T-helper 2 cell (primary cell): ENCODE measurements around the gene TRAPPC3.
A peak's percentile ranks its signal among the peaks of the same experiment; 100 is the strongest.

ENCODE experiments used
- DNase-seq, 5 experiments: peaks; one replicate each; pipeline versions ENCODE4 v3.0.0 to v3.0.0-alpha.2; 2012 to 2022

The TRAPPC3 gene

DNA sequence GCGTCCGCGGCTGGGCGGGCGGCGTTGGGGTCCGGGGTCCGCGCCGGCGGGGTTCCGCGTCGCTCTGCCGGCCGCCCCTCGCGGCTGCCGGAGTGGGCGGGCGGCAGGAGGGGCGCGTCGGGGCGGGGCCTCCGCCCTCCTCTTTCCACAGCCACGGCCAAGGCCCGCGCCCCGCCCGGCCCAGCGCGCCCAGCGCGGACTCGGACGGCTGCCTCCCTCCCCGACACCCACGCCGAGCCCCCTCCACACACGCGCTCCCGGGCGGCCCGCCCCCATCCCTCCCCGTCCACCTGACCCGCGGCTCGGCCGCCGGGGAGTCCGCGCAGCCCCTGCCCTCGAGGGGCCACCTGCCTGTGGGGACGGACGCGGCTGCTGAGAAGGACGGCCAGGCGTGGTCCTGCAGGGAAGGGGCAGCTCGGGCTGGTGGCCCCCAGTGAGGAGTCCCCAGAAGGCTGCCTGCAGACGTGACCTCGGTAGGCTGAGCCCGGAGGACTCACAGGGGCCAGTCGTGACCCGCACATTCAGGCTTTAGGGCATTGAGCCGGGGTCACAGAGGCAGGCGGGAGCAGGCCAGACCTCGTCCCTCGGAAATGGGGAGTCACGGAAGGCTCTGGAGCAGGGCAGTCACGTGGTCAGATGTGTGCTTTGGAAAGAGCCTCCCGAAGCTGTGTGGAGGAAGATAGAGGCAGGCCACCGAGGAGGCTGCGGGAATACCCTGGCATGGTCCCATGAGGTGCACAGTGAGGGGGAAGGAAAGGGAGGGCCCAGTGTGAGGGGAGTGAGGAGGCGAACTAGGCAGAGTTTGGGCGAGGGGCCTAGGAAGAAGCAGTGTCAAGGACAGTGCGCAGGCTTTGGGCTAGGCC, 23.9 kb downstream of the TRAPPC3 start, which contains the start of gene COL8A2:
COL8A2 (minus strand) TSS at position 94 of the 863 bp plus-strand sequence. CDS start 24,980 bp downstream, outside the sequence.
- no peak for DNase-seq

DNA sequence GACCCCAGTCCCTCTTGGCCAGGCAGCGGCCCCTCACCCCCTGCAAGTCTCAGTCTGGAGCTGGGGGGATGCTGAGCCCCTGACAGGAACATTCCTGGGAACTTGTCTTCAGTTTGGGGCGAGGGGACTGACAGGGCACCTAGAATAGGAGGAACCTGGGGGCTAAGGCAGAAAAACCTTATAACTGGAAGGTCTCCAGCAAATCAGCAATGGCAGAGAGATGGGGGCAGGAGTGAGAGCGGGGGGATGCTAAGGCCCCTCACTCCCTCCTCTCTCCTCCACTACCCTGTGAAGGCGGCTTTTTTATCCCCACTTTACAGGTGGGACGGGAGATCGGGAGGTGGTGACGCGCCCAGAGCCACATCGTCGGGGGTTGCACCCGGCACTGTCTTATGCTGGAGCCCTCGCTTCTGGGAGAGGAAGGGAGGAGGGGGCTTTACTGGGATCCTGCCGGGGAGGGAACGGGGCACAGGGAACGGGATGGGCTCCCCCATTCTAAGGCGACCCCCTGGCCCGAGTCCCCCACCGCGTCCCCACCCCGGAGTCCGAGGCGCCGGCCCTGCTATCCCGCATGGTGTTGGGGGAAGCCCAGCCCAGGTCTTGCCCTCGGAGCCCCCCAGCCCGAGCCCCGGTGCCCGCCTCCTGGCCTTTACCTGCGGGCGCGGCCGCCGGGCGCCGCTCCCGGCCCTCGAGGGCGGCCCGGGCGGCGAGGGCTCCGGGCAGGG, 24.7 kb downstream of the TRAPPC3 start:
- no peak for DNase-seq

DNA sequence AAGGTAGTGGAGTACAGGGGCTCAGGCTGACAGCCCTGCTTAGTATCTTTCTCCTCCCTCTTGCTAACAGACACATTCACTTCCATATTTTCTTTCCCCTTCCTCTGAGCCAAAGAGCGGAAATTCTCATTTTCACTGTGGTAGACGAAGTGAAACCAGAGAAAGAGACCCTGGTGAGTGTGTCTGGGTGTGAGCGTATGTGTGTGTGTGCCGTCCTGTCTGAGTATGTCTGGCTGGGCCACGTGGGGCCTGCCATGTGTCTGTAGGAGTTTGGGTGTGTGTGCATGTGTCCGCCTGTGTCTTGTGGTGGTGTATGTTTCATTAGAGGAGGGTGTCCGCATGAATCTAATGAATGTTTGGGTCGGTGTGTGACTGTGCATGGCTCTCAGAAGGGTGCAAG, 25.9 kb downstream of the TRAPPC3 start:
- DNase-seq = peak in 1 of 5 experiments; percentile 43

DNA sequence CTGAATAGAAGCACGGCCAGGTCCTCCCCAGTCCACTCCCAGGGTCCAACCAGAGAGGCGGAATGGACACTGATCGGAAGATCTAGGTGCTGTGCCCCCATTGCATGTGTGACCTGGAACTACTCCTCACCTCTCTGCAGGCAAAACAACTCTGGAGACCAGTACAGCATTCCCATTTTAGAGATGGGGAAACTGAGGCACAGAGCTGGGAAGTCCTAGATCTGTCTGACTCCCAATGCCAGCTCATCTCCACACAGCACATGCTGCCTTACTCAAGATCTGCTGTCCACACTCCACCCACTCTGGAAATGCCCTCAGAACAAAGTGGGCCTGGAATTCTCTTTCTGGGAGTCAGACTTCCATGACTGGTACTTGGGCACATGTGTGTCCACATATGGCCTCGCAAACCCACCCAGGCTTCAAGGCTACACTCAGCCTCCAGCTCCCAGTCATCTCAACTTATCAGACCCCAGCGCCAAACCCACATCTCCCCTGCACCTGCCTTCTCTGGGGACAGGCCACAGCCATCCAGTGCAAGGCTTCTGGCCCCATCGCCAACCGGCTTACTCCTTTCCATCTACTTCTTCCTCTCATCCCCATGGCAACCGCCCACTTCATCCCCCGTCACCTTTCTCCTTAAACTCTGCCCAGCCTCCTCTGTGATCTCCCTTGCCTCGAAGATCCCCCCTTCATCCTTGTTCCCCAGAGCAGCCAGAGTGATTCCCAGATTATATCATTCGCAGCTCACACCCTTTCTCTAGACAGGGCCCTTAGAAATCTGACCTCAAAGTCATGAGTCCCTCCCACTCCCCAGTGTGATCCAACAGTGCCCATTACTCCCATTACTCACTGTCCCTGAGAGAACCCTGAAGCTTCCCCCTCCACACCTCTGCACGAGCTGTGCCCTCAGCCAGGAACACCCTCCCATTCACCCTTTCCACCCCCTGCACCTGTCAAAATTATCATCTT, 26.9 kb downstream of the TRAPPC3 start:
- DNase-seq = no peak

DNA sequence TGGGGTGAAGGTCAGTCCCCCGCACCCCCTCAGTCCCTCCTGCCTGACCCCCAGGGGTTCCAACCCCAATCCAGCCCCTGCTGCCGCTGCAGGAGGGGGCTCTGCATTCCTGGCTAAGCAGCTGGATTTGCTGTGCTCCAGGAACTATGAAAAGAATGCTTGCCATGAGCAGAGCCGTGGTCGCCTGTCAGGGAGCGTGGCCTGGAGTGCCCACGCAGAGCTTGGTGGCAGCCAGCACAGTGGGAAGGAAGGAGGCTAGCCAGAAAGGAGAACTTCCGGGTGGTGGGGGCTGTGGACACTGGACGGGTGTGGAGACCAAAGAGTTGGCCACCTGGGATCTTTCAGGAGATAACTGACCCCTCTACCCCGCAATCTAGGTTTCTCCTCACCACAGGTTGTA, 29.8 kb downstream of the TRAPPC3 start:
- DNase-seq = no peak

DNA sequence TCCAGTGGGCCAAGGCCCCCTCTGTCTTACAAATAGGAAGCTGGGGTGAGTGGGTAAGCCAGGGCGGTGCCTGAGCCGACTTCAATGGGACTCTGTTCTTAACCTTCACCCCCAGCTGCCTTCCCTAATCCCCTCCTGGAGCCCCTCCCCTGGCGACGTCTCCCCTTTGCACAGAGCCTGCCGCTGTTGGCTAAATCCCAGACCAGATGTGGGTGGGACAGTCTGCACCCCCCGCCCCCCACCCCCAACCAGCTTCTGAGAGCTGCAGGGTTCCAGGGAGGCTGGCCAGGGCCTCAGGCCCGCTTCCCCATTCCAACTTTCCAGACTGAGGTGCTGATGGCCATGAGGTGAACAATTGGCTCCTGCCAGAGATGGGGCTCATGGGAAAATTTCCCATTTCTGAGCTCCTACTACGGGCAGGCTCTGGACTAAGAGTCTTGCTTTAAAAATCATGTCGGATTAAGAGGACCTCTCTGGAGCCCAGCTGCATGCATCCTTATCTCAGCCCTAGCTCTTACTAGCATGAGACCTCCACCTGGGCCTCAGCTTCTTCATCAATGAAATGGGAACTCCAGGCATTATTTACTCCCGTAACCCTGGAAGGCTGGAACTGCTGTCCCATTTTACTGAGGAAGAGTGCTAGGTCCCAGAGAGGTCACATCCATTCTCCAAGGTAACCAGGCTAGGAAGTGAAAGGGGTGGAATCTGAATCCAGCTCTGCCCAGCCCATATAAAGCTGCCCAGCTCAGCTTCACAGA, 30.7 kb downstream of the TRAPPC3 start:
- no peak for DNase-seq

DNA sequence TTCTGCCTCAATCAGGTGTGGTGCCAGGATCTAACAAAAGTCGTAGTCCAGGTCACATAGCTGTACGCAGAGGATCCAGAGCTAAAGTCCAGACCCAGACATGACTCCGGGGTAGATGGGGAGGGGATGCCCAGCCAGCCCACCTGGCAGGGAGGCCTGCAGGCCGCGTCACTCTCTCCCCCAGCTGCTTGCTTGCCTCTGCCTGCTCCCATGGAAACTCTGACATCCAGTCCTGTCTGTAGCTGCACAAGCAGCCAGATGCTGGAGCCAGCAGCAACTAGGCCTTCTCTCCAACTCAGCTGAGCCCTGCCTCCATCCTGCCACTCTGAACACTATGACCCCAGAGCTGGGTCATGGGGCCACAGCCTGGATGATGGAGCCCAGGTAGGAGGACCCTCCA, 32.4 kb downstream of the TRAPPC3 start:
- no peak for DNase-seq

DNA sequence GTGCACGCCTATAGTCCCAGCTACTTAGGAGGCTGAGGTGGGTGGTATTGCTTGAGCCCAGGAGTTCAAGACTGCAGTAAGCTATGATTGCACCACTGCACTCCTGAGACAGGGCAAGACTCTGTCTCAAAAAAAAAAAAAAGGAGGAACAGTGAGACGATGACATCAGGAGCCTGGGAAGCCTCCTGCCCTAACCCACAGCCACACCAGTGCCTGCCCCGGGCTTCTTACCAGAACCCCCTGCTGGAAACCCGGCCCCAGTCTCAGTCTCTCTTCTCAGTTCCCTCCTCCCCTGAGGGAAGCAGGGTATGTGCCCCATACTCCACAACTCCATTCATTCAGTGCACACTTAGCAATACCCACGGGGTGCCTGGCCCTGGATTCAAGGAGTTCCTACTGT, 33.4 kb downstream of the TRAPPC3 start:
- DNase-seq = no peak

DNA sequence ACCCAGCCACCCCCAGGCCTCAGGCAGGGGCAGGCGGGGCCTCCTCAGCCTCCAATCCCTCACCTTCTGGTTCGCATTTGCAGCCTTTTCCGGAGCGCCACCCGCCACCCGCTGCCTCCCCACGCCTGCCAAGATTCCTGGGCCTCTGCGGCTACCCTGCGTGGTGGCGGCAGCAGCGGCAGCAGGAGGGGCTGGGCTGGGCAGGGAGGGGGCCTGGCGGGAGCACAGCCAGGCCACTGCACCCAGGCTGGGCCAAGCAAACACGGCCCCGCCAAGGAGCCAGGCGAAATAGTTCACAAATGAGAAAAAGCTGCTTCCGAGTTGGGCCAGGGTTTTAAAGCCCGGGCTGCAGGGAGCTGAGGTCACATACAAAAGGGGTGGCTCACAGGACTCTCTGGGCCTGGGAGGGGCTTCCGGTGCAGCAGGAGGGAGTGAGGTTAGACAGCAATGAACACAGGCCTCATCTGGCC, 34.1 kb downstream of the TRAPPC3 start:
- DNase-seq = no peak

DNA sequence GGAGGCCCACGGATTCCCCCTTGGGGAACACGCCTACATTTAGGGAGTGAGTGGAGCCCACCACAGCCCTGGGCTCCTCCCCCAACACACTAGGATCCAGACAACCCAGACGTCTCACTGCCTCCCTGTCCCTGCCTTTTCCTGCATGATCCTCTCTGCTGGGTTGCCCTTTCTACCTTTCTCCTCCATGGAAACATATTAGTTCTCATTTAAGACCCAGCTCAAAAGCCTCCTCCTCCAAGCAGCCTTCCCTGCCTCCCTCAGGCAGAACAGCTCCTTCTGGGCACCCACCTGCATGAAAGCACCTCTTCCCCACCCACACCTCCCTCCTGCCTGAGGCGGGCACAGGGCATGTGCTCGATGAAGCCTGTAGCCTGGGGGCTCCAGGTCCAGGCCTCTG, 34.9 kb downstream of the TRAPPC3 start:
- no peak for DNase-seq

DNA sequence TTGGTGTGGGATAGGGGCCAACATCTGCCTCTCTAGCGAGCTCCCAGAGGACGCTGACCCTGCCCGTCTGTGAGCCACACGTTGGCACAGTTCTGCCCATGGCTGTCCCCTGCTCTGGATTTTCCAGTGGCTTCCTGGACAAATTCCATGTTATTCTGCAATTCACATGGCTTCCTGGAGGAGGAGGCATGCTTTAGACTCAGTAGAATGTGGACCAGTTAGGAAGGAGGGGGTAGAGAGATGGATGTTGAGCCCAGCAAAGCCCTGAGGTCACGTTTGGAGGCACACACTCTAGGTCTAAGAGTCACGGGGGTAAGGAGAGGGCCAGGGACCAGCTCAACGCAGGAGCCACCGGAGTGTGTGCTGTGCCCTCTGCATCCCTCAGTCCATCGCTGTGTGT, 36.5 kb downstream of the TRAPPC3 start:
- DNase-seq = no peak

DNA sequence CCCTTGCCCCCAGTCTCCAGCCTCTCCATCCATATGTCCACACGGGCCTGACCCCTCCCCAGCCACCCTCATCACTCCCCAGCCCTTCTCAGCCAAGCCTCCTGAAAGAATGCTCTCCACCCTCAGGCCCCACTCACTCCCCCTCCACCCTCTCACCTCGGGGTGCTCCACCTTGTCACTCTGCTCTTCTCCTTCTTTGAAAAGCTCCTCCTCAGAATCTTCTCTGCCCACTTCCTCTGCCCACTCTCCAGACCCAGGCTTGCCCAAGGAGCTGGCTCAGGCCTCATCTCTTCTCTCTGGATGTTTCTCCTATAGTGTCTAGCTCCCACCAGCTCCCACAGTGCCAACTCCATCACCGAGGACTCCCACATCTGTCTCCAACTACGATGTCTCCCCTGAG, 38.1 kb downstream of the TRAPPC3 start:
- no peak for DNase-seq

DNA sequence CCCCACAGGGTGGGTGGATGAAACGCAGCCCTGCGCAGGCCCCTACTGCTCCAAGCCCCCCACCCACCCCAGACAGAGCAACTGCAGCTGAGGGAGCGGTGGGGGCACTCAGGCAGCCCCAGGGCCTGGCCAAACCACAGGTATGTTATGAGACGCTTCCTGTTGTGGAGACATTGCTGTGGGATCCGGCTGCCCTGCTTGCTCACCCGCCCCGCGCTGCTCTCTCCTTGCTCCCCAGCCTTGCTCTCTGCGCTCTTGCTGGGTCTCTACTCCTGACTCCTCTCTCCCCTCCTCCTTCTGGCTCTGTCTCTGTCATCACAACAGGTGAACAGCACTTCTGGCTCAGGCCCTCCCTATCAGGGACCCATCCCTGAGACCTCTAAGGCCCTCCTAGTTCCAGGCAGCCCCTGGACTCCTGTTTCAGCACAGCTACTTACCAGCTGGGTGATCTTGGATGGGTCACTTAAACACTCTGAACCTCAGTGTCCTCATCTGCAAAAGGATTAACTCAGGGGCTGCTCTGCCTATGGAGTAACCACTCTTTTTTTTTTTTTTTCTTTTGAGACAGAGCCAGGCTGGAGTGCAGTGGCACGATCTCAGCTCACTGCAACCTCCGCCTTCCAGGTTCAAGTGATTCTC, 40.1 kb downstream of the TRAPPC3 start:
- peak in 2 of 5 experiments; percentile 38 to 85 for DNase-seq

DNA sequence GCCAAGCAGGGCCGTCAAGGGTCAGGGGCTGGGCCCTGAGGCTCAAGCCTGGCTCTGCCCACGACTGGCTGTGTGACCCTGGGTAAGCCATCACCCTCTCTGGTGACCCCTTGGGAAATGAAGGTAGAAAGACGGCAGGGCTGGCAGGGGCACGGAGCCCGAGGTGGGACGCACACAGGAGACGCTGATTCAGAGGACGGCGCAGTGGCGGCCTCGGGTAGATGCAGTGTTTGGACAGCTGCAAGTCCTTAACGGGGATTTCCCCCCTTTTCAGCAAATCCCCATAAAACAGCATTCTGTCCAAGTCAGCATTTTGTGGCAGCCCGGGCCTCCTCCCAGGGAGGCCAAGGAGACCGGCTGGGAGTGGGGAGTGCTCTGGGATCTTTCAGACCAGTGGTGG, 41.0 kb downstream of the TRAPPC3 start:
- DNase-seq = no peak

DNA sequence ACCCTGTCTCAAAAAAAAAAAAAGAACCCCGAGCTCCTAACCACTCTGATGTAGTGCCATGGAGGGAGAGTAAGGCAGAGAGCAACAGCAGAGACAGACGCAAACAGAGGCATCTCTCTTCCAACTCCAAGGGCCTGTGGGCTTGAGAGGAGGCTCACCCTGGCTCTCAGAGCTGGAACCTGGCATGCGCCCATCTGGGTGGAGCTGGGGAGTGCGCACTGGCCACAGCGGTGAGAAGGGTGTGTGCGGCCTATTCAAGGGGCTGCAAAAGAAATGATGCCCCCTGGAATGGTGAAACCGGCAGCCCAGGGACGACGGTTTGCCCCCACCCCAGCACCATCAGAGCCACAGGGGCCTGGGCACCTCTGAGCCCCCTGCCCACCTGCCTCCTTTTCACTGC, 41.9 kb downstream of the TRAPPC3 start:
- no peak for DNase-seq

DNA sequence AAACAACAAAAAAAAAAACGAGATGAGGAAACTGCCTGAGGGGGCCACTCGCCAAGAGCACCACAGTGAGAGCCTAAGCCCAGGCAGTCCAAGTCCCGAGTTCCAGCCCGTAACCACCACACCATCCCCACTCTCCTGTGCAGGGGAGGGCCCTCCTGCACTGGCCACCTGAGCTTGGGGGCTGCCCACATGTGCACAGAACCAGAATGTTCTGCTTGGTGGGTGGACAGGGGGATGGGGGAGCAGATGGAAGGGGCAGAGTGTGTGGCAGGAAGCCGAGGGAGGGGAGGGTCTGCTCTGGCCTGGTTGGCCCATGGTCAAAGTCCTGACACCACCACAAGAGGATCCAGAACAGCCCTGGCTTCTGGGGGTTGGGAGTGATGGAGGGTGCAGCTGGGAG, 43.0 kb downstream of the TRAPPC3 start:
- no peak for DNase-seq

DNA sequence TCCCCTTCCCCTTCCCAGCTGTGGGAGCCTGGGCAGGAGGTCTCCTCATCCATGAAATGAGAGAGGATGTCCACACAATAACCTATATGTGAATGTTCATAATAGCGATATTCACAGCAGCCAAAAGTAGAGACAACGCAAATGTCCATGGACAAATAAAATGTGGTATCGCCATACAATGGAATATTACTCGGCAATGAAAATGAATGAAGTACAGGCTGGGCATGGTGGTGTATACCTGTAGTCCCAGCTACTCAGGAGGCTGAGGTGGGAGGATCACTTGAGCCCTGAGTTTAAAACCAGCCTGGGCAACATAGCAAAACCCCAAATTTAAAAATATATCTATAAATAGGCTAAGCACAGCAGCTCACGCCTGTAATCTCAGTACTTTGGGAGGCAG, 47.7 kb downstream of the TRAPPC3 start:
- no peak for DNase-seq

DNA sequence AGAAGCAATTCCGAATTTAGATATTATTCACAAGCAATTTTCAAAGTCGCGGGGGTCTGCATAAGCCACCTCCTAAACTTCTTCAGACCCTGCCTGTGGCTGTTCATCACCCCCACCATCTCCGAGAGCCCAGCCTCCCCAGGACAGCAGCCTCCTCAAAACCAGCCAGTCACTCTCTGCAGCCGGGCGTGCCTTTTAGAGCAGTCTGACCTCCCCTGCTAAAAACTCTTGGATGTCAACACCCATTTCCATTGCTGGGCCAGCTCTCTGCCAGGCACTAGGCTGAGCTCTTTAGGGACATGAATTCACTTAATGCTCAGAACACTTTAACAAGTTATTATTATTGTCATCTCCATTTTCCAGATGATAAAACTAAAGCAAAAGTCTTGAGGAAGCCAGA, 48.9 kb downstream of the TRAPPC3 start:
- DNase-seq = no peak

DNA sequence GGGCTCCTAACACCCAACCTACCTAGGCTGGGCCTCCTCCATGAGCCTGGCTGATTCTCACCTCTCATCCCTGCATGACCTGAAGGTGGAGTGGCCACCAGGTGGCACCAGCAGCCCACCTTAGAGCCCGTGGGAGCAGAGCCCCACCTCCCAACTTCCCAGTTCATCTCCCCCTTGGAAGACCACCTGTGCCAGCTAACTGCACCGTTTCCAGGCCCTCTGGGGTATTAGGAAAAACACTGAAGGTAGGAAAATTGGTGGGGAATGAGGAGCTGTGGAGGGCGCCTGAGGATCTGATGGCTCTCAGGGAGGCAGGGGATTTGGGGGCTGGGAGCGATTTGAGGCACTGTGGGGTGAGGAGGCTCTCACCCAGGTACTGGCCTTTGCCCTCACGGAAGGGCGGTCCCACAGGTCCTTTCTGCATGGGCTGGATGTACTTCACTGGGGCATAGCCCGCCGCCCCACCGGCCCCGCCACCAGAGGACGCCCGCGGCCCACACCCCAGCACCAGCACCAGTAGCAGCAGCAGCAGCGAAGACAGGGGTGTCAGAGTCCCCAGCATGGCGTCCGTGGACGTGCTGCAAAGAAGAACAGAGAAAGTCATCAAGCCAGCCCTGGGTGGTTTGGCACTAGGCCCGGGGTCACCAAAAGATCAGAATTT, 49.5 kb downstream of the TRAPPC3 start:
- DNase-seq = peak; percentile 49 to 70 (median 62)

DNA sequence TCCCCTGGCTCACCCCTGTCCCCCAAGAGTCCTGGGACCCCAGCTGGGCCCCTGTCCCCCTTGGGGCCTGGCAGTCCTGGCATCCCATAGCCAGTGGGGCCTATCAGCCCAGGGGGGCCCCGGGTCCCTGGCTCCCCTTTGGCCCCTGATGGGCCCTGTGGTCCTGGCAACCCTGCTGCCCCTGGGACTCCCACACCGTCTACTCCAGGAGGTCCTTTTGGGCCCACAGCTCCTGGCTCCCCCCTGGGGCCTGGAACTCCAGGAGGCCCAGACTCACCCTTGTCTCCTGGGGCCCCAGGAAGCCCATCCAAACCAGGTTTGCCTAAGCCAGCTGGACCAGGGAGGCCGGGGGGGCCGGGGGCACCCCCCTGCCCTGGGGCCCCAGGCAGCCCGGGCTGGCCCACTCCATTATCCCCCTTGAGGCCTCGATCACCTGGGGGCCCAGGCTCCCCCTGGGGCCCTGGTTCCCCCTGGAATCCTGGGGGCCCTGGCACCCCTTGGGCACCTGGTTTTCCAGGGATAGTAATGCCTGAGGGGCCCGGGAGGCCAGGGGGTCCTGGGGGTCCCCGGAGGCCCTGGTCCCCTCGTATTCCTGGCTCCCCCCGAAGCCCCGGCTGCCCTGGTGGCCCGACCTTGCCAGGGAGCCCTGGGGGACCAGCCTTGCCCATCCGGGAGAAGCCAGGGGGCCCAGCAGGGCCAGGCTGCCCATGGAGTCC, 50.5 kb downstream of the TRAPPC3 start:
- DNase-seq = no peak
